GM18951 (cell line): ENCODE results near the gene PAPLN.

Source experiments
- POLR2A ChIP-seq: IDR thresholded peaks from 4 replicates; pipeline ENCODE4 v1.6.1; 2011; ENCODE audit warnings: mild to moderate bottlenecking; ENCODE audit not compliant: insufficient read length, insufficient read depth; ENCODE audit errors: extremely low read depth
- in situ Hi-C: fragments of 300-500 bp; cut with MboI; formaldehyde crosslinking; loops from one replicate; pipeline ENCODE4 v1.12.0; 2022; ENCODE audit warnings: low sequenced_read_pairs, mixed read lengths, inconsistent platforms; ENCODE audit not compliant: unreplicated experiment

PAPLN gene

DNA sequence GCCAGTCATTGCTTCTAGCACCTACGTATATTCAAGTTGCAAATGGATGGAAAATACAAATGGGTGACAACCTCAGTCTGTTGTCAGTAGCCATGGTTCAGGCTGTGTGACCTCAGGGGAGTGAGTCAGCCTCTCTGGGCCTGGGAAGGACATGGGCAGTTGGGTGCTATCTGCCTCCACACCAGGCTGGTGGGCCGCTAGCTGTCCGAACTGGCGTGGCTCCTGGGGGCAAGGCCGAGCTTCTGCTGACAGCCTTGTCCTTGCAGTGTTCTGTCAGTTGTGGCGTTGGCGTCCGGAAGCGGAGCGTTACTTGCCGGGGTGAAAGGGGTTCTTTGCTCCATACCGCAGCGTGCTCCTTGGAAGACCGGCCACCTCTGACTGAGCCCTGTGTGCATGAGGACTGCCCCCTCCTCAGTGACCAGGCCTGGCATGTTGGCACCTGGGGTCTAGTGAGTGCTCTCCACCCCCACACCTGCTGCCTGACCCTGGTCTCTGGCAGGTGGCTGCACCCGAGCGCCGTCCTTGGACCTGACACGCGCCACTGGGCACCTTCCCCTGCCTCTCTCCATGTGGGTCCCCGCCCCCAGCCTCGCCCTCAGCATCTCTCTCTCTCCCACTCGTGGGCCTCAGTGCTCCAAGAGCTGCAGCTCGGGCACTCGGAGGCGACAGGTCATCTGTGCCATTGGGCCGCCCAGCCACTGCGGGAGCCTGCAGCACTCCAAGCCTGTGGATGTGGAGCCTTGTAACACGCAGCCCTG, 17.1 kb downstream of the PAPLN start:
- TF ChIP-seq POLR2A: no peak
- in situ Hi-C loops: no loop called here

DNA sequence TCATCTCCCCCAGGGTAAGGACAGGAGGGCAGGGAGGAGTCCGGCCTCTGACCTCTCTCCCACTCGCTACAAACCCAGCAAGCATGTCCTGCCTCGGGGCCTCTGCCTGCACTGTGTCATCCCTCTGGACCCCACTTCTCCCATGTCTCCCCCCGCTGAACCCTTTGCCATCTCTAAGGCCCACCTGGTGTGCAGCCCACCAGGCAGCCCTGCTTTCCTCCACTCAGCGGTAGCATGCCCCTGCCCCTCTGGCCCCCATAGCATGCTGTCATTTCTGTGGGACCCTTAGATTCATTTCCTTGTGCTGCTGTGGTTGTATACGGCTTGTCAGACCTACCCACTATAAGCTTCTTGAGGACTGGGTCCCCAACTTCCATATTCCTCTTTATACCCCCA, 17.7 kb downstream of the PAPLN start:
- no peak for TF ChIP-seq POLR2A
- in situ Hi-C loops: no loop called here

DNA sequence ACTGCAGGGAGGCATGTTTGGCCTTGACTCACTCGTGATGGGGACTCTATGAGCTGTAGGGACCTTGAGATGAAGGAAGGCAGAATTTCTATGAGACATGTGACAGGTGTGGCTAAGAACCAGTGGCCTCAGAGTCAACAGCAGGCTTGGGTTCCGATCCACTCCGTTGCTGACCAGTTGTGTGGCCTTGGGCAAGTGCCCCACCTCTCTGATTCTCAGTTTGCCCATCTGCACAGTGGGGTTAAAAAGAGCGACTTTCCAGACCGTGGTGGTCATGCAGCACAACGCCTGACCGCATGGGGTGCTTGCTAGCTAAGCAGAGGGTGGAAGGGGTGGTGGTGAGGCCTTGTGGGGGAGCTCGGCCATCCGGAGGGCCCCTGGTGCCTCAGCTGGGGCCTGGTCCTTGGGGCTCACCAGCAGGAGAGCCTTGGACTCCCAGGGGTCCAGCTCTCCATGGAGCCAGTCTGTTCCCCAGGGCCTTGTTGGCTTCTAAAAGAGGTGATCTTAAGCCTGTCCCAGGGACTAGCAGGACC, 18.5 kb downstream of the PAPLN start:
- no peak for TF ChIP-seq POLR2A
- in situ Hi-C loops: no loop called here

DNA sequence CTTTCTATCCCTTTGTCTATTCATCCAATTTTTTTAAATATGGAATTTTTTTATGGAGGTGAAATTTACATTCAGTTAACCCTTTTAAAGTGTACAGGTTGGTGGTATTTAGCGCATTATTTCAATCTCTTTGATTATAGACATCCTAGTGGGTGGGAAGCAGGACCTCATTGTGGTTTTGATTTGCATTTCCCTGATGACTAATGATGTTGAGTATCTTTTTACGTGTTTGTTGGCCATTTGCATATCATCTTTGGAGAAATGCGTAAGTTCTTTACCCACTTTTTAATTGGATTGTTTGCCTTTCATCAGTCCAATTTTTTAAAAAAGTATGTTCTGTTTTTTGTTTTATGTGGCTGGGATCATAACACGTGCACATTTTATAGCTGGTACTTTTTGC, 20.8 kb downstream of the PAPLN start:
- no peak for TF ChIP-seq POLR2A
- in situ Hi-C loops: no loop called here

DNA sequence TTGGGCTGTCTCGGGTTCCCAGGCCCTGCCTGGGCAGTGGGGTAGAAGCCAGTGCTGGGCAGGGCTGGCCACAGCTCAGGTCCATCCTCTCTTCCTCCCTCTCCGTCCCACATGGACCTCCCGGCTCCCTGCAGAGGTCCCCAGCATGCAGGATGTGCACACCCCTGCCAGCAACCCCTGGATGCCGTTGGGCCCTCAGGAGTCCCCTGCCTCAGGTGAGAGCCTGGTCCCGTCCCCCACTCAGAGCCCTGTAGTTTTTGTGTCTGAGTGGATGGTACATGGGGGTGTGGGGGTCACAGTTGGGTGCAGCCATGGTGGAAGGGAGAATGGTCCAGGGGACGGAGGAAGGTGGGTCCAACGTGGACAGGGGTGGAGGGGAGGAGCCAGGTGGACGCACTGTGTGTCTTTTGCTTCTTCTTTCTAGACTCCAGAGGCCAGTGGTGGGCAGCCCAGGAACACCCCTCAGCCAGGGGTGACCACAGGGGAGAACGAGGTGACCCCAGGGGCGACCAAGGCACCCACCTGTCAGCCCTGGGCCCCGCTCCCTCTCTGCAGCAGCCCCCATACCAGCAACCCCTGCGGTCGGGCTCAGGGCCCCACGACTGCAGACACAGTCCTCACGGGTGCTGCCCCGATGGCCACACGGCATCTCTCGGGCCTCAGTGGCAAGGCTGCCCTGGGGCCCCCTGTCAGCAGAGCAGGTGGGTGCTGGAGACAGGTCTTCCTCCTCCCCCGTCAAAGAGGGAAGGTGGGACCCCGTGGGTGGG, 21.7 kb downstream of the PAPLN start:
- in situ Hi-C loops: no loop called here
- no peak for TF ChIP-seq POLR2A

DNA sequence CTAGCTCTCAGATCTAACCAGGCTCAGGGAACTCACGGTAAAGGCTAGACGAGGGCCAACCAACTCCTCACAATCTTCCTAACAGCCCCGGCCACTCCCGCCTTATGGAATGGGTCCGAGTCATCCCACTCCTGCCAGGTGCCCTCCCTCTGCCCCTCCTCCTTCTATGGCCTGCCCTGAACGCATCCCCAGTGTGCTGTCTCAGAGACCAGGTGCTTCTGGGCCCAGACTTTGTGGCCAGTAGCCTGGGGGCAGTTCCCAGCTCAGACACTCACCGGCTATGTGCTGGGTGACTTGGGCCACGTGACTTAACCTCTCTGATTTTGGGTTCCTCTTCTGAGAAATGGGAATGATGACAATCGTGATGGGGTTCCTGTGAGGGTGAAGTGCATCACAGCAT, 22.5 kb downstream of the PAPLN start:
- TF ChIP-seq POLR2A: no peak
- in situ Hi-C loops: no loop called here

DNA sequence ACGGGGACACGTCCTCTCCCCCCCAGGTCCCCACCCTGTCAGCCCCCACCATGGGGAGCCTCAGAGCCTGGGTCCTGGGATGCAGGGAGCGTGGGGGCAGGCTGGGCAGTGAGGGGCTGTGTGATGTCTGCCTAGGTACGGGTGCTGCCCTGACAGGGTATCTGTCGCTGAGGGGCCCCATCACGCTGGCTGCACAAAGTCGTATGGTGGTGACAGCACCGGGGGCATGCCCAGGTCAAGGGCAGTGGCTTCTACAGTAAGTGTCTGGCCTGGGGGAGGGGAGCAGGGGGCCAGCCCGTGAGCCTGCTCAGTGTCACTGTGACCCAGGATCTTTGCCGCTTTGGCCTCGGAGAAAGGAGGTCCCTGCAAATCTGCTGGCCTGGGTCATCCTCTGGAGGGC, 23.3 kb downstream of the PAPLN start:
- TF ChIP-seq POLR2A: no peak
- in situ Hi-C loops: no loop called here

DNA sequence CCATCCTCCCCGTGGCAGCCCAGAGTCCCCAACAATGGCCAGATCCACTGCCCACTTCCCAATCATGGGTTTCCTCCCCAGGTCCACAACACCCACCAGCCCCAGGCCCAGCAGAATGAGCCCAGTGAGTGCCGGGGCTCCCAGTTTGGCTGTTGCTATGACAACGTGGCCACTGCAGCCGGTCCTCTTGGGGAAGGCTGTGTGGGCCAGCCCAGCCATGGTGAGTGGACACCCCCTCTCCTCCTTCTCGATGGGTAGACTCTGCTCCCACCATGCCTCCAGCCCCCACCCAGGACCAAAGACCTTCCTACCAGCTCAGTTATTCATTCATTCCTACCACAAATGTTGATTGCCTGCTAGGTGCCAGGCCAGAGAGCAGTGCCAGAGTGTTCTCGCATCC, 23.8 kb downstream of the PAPLN start:
- no peak for TF ChIP-seq POLR2A

DNA sequence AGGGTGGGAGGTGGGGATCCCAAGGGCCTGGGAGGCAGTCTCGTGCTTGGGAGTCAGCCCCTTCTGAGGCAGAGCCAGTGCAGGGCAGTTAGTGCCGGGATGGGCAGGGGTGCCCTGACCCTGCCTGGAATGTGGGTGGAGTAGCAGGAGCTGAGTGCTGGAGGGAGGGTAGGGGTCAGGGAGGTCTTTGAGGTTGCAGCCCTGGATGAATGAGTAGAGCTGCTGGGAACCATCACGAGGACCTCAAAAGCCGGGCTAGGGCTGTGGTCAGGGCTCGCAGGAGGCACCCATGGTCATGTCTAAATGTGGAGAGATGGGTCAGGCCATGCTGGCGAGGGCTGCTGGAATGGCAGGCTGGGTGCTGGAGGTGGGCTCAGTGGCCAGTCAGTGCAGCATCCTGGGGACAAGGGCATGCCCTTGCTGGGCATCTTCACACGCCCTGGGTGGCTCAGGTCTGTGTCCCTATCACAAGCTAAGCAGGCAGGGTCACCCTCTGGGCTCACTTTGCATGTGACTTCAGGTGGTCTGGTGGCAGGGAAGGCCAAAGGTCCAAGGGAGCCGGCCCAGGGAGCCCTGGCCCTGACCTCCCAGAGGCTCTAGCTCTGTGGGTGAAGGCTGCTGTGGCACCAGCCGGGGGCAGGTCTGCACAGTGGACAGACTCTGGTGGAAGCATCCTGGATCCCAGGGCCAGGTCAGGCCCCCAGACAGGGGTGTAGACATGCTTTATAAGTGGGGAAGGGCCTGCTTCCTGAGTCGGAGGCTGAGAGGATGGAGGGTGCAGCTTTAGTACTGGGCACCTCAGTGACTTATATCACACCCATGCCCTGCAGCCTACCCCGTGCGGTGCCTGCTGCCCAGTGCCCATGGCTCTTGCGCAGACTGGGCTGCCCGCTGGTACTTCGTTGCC, 24.5 kb downstream of the PAPLN start:
- TF ChIP-seq POLR2A: no peak
- in situ Hi-C loops: no loop called here

More for the DNA sequence above, 23.8 kb downstream of the PAPLN start:
- in situ Hi-C loops: no loop called here

DNA sequence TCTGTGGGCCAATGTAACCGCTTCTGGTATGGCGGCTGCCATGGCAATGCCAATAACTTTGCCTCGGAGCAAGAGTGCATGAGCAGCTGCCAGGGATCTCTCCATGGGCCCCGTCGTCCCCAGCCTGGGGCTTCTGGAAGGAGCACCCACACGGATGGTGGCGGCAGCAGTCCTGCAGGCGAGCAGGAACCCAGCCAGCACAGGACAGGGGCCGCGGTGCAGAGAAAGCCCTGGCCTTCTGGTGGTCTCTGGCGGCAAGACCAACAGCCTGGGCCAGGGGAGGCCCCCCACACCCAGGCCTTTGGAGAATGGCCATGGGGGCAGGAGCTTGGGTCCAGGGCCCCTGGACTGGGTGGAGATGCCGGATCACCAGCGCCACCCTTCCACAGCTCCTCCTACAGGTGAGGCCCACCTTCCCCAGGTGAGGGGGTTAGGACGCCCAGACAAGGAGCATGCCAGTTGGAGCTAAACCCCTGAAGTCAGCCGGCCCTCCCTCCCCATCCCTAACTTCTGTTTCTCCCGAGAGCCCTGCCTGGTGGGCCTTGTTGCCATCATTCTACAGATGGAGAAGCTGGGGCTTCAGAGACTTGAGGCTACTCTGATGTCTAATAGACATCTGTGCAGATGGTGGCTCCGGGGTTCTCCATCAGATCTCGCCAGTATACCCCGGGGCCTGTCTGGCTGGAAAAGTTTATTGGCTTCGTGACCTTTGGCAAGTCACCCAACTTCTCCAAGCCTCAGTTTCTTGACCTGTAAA, 25.3 kb downstream of the PAPLN start:
- TF ChIP-seq POLR2A: no peak
- in situ Hi-C loops: no loop called here

DNA sequence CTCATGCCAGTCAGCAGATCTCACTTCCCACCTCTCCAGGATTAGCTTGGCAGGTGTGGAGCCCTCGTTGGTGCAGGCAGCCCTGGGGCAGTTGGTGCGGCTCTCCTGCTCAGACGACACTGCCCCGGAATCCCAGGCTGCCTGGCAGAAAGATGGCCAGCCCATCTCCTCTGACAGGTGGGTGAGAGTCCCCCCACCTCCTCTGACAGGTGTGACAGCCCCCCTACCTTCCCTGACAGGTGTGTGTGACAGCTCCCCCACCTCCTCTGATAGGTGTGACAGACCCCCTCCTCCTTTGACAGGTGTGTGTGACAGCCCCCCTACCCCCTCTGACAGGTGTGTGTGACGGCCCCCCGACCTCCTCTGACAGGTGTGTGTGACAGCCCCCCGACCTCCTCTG, 26.3 kb downstream of the PAPLN start:
- in situ Hi-C loops: no loop called here
- no peak for TF ChIP-seq POLR2A

DNA sequence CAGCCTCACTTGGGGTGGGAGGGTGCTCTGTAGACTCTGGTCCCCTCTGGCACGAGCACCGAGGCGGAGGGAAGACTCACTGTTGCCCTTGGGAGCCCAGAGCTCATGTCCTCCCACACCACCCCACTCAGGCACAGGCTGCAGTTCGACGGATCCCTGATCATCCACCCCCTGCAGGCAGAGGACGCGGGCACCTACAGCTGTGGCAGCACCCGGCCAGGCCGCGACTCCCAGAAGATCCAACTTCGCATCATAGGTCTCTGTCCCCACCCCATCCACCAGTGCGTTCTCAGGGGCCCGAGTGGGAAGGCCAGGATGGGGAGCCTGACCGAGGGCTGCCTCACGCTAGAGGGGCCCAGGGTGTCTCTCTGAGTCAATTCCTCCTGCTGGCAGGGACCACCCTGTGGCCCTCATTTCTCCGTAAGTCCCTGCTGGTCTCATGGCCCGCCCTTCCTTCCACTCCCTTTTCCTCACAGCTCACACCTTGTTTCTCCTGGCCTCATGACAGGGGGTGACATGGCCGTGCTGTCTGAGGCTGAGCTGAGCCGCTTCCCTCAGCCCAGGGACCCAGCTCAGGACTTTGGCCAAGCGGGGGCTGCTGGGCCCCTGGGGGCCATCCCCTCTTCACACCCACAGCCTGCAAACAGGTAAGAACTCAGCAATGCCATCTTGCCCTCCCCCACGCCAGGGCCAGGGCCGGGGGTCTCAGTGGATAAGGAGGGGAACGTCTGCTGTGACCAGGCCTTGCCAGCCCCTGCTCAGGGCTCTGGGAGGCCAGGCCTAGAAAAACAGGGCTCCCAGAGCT, 27.0 kb downstream of the PAPLN start:
- TF ChIP-seq POLR2A: no peak
- in situ Hi-C loops: no loop called here
